NCI-H510A (cell line): ENCODE results near the gene CORO2B.
"Not testable (repeated sequence)": the region's sequence is repeated elsewhere in the genome, so short reads cannot be mapped to it uniquely, and the experiment has no call there.

Experiments used
- DNase-seq: peaks from one replicate; lab custom pipeline; 2025; lab: John Stamatoyannopoulos, UW

The CORO2B gene

GRCh38 chr15:68672781-68673205 lies 94.0 kb downstream of the CORO2B start:
- DNase-seq = no peak

DNA sequence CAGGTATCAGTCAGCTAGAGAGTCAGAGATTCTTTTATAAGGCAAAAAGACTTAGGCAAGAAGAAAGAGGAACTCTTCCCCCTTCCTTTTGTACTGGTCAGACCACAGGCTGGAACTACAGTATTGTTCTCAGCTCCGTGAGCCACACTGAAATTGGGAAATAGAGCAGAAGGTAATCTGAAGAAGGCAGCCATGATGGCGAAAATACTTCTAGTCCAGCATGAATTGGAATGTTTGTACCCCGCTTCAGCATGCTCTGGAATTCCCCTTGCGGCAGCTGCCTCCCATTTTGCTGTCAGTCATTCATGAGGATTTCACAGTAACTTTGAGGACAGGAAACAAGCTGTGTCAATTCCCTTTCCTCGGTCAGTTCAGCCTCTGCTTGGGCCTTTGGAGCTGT lies 96.2 kb downstream of the CORO2B start:
- DNase-seq = no peak

- no peak for DNase-seq
Measured at GRCh38 chr15:68676011-68676605, 97.3 kb downstream of the CORO2B start.

DNA sequence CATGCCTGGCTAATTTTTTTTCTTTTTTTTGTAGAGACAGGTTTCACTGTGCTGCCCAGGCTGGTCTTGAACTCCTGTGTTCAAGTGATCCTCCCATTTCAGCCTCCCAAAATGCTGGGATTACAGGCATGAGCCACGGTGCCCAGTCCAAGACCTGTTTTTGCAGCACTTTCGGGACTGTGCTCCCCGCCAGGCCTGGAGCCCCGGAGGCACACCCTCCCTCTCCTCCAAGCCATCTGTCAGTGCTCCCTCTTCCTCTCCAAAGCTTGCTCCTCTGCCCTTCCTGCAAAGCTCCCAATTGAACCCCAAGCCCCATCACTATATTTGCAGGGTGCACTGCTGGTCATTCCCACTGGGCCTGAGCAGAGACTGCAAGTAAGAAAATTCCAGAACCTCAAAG lies 98.1 kb downstream of the CORO2B start:
- no peak for DNase-seq

GRCh38 chr15:68677996-68678395 lies 99.2 kb downstream of the CORO2B start:
- DNase-seq = no peak

DNA sequence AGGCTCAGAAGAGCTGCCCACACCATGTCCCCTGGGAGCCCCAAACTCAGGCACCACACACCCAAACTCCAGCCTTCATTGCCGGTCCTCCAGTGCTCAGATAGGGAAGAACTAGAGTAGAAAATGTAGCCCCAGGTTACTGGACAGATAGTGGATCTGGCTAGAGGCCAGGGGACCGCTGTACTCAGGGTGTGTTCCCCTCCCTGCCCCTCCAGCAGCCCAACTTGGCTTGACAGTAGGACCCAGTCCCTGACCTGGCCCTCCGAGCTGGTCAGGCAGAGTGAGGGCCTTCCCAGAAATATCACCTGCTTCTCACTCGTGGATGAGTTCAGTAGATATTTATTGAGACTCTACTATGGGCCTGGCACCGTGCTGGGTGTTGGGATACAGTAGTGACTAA lies 100.0 kb downstream of the CORO2B start:
- no peak for DNase-seq

DNA sequence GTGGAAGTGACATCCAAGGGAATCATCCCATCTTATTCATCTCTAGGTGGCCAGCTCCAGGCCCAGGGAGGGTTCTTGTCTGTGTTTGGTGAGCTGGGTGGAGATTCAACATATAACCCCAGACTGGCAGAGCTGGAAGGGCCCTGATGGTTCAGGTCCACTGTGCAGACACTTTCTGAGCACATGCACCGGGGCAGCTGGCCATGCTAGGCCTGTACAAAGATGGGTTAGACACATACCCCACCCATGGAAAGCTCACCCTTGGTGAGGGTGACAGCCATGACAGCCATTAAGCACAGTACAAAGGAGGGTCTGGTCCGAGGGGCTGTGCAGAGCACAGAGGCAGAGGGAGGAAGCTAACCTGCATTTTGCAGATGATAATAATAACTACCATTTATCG lies 100.4 kb downstream of the CORO2B start:
- no peak for DNase-seq

- DNase-seq = no peak
Measured at GRCh38 chr15:68679961-68680371, 101.2 kb downstream of the CORO2B start.

GRCh38 chr15:68680756-68681155 lies 102.0 kb downstream of the CORO2B start:
- DNase-seq = not testable (repeated sequence)

DNA sequence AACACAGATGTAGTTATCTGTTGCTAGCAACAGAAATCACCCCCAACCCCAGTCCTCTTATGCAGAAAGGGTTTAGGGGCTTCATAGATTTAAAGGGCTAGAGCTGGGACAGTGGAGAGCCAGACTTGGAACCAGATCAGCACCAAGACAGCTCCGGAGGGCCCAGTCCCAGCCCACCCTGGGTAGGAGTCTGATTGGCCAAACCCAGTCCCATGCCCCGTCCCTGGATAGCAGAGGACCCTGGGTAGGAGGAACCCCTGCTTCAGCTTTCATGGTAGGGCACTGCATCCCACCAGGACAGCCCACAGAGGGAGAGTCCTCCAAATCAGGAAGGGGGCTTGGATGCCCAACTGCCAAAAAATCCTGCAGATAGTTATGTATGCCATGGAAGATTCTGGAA lies 103.0 kb downstream of the CORO2B start:
- no peak for DNase-seq

GRCh38 chr15:68682330-68682729 lies 103.5 kb downstream of the CORO2B start:
- no peak for DNase-seq

GRCh38 chr15:68683026-68683425 lies 104.2 kb downstream of the CORO2B start:
- no peak for DNase-seq

DNA sequence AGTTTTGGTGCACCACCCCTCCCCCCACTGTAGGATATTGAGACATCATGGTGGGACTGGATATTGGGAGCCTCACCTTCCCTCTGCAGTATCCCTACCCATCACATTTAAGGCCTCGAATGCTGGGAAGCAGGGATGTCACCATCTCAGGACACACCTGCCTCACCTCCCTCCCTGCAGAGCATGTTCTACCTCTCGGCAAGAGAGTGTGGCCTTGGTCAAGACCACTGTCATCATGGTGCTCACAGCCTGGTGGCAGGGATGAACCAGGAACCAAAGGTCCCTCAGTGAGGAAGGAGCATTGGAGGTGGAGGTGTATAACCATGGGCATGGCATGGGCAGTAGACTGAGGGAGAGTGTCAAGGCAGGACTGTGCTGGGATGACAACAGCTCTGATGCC lies 104.8 kb downstream of the CORO2B start:
- DNase-seq = no peak

DNA sequence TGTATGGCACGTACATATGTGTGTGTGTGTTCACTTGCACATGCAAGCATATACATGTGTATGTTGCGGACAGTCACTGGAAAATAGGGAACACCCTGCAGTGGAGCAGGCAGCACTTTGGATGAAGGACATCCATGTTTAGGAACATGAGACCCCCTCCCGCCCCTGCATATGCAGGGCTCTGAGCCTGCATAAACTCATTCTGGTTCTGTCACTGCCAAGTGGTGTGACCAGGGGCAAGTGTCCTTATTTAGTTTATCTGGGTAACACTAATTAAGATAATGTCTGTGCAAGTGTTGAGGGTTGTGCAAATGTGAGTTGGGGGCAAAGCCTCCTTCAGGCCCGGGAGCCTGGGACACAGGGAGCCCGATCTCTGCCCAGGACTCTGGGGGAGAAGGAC lies 105.7 kb downstream of the CORO2B start:
- no peak for DNase-seq

DNA sequence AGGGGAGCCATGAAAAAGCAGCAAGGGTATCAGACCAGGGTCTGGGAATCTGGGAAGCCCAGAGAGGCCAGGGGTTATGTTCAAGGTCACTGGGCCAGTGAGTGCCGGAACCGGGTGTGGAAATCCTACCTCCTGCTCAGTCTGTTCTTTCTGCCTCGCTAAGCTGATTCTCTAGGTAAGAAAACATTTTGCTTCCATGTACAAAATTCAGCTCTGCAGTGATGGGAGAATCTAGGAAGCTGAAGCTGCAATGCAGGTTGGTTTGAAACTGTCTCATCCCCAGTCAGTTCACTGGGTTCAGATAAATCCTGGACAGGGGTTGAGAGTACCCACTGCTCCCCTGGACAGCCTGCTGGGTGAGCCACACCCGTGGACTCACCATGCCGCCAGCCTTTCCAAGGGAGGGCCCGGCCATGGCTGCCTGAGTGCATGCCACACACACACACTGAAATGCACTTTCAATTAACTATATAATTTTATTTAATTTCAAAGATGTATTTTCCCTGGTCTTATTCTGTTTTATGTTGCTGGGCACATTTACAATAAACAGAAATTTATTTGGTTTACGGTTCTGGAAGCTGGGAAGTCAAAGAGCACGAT lies 108.4 kb downstream of the CORO2B start:
- DNase-seq = no peak

- DNase-seq = peak; percentile 59
Measured at GRCh38 chr15:68691705-68692104, 112.9 kb downstream of the CORO2B start.

- no peak for DNase-seq
Measured at GRCh38 chr15:68693071-68693470, 114.3 kb downstream of the CORO2B start.

- no peak for DNase-seq
Measured at GRCh38 chr15:68694111-68694510, 115.3 kb downstream of the CORO2B start.

DNA sequence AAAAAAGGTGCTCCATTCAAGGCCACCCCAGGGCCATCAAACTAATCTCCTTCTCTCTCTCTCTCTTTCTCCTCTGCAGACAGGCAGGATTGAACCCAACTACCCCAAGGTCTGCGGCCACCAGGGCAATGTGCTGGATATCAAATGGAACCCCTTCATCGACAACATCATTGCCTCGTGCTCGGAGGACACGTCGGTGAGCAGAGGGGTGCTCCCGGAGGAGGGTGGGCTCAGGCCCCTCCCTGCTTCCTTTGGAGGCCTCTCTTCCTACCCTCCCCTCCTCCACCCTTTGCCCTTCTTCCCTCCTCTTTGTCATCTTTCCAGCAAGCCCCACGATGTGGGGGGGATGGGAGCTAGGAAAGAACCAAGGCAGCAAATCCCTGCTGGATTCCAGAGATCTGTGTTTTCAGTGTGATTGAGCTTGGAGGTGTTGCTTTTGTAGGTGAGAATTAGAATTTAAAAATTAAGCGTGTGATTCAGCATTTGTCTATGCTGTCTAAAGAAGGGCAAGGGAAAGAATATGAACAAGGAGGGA lies 116.3 kb downstream of the CORO2B start:
- DNase-seq = no peak

- DNase-seq = no peak
Measured at GRCh38 chr15:68696414-68697363, 117.9 kb downstream of the CORO2B start.

GRCh38 chr15:68697711-68698690 lies 119.2 kb downstream of the CORO2B start:
- DNase-seq = no peak

DNA sequence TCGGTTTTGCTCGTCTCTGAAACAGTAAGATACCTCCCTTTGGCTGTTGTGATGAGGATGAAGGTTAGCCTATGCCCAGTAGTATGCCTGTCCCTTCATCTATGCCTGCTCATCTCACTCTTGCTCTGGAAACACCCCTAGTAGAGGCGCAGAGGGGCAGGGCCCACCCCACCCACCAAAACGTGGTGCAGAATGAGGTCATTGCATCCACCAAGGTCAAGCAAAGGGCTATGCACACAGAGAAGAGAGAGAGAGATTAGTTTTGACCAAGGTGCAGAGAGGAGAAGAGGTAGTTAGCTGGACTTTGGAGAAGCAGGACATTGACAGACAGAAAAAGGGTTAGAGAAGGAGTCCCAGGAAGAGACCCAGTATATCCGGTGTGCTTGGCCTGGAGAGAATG lies 119.9 kb downstream of the CORO2B start:
- DNase-seq = no peak
